HG03460 (cell line): Measurements from ENCODE around the gene ADAMTS2.
"Not testable (repeated sequence)": the region's sequence is repeated elsewhere in the genome, so short reads cannot be mapped to it uniquely, and the experiment has no call there.

Experiments
- ATAC-seq: cut with Tn5 transposase; IDR thresholded peaks from one replicate; pipeline ENCODE4 v1.9.1; 2021; ENCODE audit not compliant: unreplicated experiment

The ADAMTS2 gene

GRCh38 chr5:179219661-179220620, 125.3 kb downstream of the ADAMTS2 start:
- no peak for ATAC-seq

GRCh38 chr5:179218943-179219330, 126.3 kb downstream of the ADAMTS2 start:
- ATAC-seq = no peak

- ATAC-seq = no peak
These were observed 127.0 kb downstream of the ADAMTS2 start for GRCh38 chr5:179217956-179218942.

- no peak for ATAC-seq
These were observed 127.9 kb downstream of the ADAMTS2 start for GRCh38 chr5:179217356-179217755.

- not testable (repeated sequence) for ATAC-seq
These were observed 128.9 kb downstream of the ADAMTS2 start for GRCh38 chr5:179216381-179216780.

GRCh38 chr5:179215576-179215975, 129.7 kb downstream of the ADAMTS2 start:
- ATAC-seq = no peak

- ATAC-seq = no peak
These were observed 130.6 kb downstream of the ADAMTS2 start for GRCh38 chr5:179214678-179215077.

- no peak for ATAC-seq
These were observed 132.4 kb downstream of the ADAMTS2 start for GRCh38 chr5:179212870-179213269.

- ATAC-seq = no peak
These were observed 133.6 kb downstream of the ADAMTS2 start for GRCh38 chr5:179211631-179212030.

GRCh38 chr5:179211068-179211467, 134.2 kb downstream of the ADAMTS2 start:
- ATAC-seq = no peak

- ATAC-seq = no peak
These were observed 134.8 kb downstream of the ADAMTS2 start for GRCh38 chr5:179210478-179210877.

- no peak for ATAC-seq
These were observed 135.7 kb downstream of the ADAMTS2 start for GRCh38 chr5:179209359-179210150.

GRCh38 chr5:179208706-179209358, 136.4 kb downstream of the ADAMTS2 start:
- ATAC-seq = no peak

- no peak for ATAC-seq
These were observed 137.1 kb downstream of the ADAMTS2 start for GRCh38 chr5:179207920-179208705.

GRCh38 chr5:179207470-179207869, 137.8 kb downstream of the ADAMTS2 start:
- no peak for ATAC-seq

GRCh38 chr5:179206366-179206765, 138.9 kb downstream of the ADAMTS2 start:
- no peak for ATAC-seq

GRCh38 chr5:179205277-179205676, 140.0 kb downstream of the ADAMTS2 start:
- no peak for ATAC-seq

GRCh38 chr5:179204572-179204971, 140.7 kb downstream of the ADAMTS2 start:
- ATAC-seq = no peak

GRCh38 chr5:179203248-179203647, 142.0 kb downstream of the ADAMTS2 start:
- no peak for ATAC-seq
